ENCODE results near the gene MDN1. TPM values are rescaled to one million over a fixed set of nuclear protein-coding genes. Genes with fewer than 3 reads are reported as not detected.

The MDN1 gene
- polyA plus RNA-seq, 2 of the 4 experiments (the other 2 are of a cell fraction): 6.4 to 20.5 TPM

GRCh38 chr6:89618026-89618425 is 201.6 kb downstream of the MDN1 start:
- no peak for DNase-seq (ENCODE audit: low read depth in 1 of 2, low spot score in 1 of 2)
- Histone ChIP-seq H3K27ac (no peak overlapping the region), H3K4me1 (no peaks in the 10 kb centered on the region), H3K4me2 (no peak overlapping the region), H3K4me3 (no peak overlapping the region), H3K9me3 (no peaks in the 10 kb centered on the region)
- no peak for FAIRE-seq
- ChIA-PET POLR2A (no interaction called here), CTCF (no interaction called here)
- WGBS (ENCODE audit: missing lambda C conversion rate): 87% methylated on average over 6 of the region's 6 CpGs
- ATAC-seq: no peak
- TF ChIP-seq RNF2 (IDR thresholded peaks at IDR 0.05; ENCODE audit: borderline replicate concordance, low read depth): no peak
- TF ChIP-seq HOXB13 (CRISPR knock-in tag; IDR thresholded peaks at IDR 0.05; ENCODE audit: low read depth): no peak
- no peak for TF ChIP-seq FOSB (CRISPR knock-in tag; IDR thresholded peaks at IDR 0.05)
- no peak for TF ChIP-seq EP300 (IDR thresholded peaks at IDR 0.05)
- TF ChIP-seq CTCF (IDR thresholded peaks at IDR 0.05): no peak
- no peak for TF ChIP-seq MAZ (IDR thresholded peaks at IDR 0.05; ENCODE audit: borderline replicate concordance, low read depth, low read length)
- TF ChIP-seq POLR2A (IDR thresholded peaks at IDR 0.05; ENCODE audit: low read length): no peak

- POLR2A ChIA-PET: no interaction called here
- TF ChIP-seq HES2 (IDR thresholded peaks at IDR 0.05): no peak
- no peak for TF ChIP-seq NPAS2 (CRISPR knock-in tag; IDR thresholded peaks at IDR 0.05; ENCODE audit: borderline replicate concordance)
- no peak for TF ChIP-seq ZNF302 (CRISPR knock-in tag; IDR thresholded peaks at IDR 0.05)
- TF ChIP-seq KDM1A (IDR thresholded peaks at IDR 0.05; ENCODE audit: low read depth): no peak
- no peak for TF ChIP-seq CHD4 (IDR thresholded peaks at IDR 0.05; ENCODE audit: borderline replicate concordance)
- no peak for TF ChIP-seq HOXB13 (CRISPR knock-in tag; IDR thresholded peaks at IDR 0.05; ENCODE audit: low read depth)
- TF ChIP-seq RCOR1 (IDR thresholded peaks at IDR 0.05; ENCODE audit: low read depth, low read length): no peak
- no peak for TF ChIP-seq BHLHE40 (IDR thresholded peaks at IDR 0.05; ENCODE audit: low read depth, low read length)
- no peak for TF ChIP-seq HEYL (CRISPR knock-in tag; IDR thresholded peaks at IDR 0.05)
- no peak for TF ChIP-seq ELK1 (IDR thresholded peaks at IDR 0.05; ENCODE audit: low read depth, low read length)
- no peak for TF ChIP-seq EHMT2 (IDR thresholded peaks at IDR 0.05; ENCODE audit: low read depth)
- no peak for TF ChIP-seq RNF2 (IDR thresholded peaks at IDR 0.05; ENCODE audit: borderline replicate concordance, low read depth)
- TF ChIP-seq RARB (CRISPR knock-in tag; IDR thresholded peaks at IDR 0.05): no peak
- TF ChIP-seq ZSCAN20 (CRISPR knock-in tag; IDR thresholded peaks at IDR 0.05): no peak
- ATAC-seq (no peak), FAIRE-seq (no peak), DNase-seq (ENCODE audit: low read depth in 1 of 2, low spot score in 1 of 2) (no peak)
- Histone ChIP-seq H3K4me1 (no peaks in the 10 kb centered on the region), H3K9me3 (no peaks in the 10 kb centered on the region), H3K4me2 (no peak overlapping the region), H3K27ac (no peak overlapping the region), H3K4me3 (no peak overlapping the region)
- CTCF ChIA-PET: interaction anchor here (1.1 to 1.2 kb wide), 2 partner anchors 12 to 184 kb away, joined by 3 read pairs; no protein-coding TSS in a partner anchor
- 68% methylated on average over 3 of the region's 5 CpGs for WGBS (ENCODE audit: missing lambda C conversion rate)
Observed at GRCh38 chr6:89616531-89616930, 203.1 kb downstream of the MDN1 start.

DNA sequence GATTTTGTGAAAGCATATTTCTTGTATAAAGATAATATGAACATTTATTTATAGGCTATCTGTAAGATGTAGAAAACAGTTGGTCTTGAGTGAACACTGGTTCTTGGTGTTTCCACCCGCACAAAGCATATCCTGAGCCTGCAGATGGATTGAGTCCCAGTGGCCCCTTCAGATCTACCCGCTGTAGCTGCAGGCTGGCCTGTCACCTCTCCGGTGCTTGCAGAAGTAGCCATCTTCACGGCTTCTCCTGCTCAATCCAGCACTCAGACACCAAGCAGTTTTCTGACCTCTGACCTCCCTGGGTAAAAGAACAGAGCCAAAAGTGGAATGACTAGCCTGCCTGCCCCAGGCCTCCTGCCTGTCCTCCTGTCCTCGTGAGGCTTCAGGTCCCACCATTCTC is 203.7 kb downstream of the MDN1 start:
- FAIRE-seq (no peak), DNase-seq (ENCODE audit: low read depth in 1 of 2, low spot score in 1 of 2) (no peak), ATAC-seq (no peak)
- H3K9me3 ChIP-seq: no peaks in the 10 kb centered on the region
- 90% methylated on average over 5 of the region's 5 CpGs for WGBS (ENCODE audit: missing lambda C conversion rate)
- no peak for TF ChIP-seq HES2 (IDR thresholded peaks at IDR 0.05)
- no peak overlapping the region for H3K4me3 ChIP-seq
- H3K4me2 ChIP-seq: no peak overlapping the region
- H3K27ac ChIP-seq: no peak overlapping the region
- CTCF ChIA-PET: interaction anchor here (1.1 kb wide), 1 partner anchor 183 kb away, joined by 3 read pairs; no protein-coding TSS in a partner anchor
- H3K4me1 ChIP-seq: no peaks in the 10 kb centered on the region
- POLR2A ChIA-PET: no interaction called here

Data from A549 (cell line).